Nephron (organoid): ENCODE measurements around the gene EPS8L1.

Experiments used
- H3K27ac Mint-ChIP-seq, 3 experiments: 2 replicates each; pipeline ENCODE4 v1.8.0; 2020; ENCODE audit warnings: mixed read lengths in 3 of 3, mild to moderate bottlenecking in 2 of 3, moderate library complexity in 1 of 3
- H3K27me3 Mint-ChIP-seq: 2 replicates; pipeline ENCODE4 v1.8.0; 2021; ENCODE audit warnings: low read depth, mild to moderate bottlenecking, moderate library complexity, mixed read lengths
- H3K36me3 Mint-ChIP-seq: 2 replicates; pipeline ENCODE4 v1.8.0; 2020; ENCODE audit warnings: low read depth, mixed read lengths
- H3K4me1 Mint-ChIP-seq: 2 replicates; pipeline ENCODE4 v1.8.0; 2020; ENCODE audit warnings: mixed read lengths
- H3K4me3 Mint-ChIP-seq, 3 experiments: 2 replicates each; pipeline ENCODE4 v1.8.0; 2020; ENCODE audit warnings: mild to moderate bottlenecking in 3 of 3, mixed read lengths in 3 of 3, moderate library complexity in 2 of 3
- H3K9me3 Mint-ChIP-seq: 2 replicates; pipeline ENCODE4 v1.8.0; 2020; ENCODE audit warnings: mixed read lengths
- CTCF ChIP-seq, 3 experiments: fragments of 200-600 bp; sonication (generic); IDR thresholded peaks; one replicate each; pipeline ENCODE4 v1.5.0; 2021; ENCODE audit warnings: antibody characterized with exemption in 3 of 3; ENCODE audit not compliant: unreplicated experiment in 3 of 3

Gene EPS8L1

GRCh38 chr19:55078996-55079395, 3.3 kb downstream of the EPS8L1 start:
- peaks cover 5% of the 10 kb centered on the region for H3K9me3 Mint-ChIP-seq
- peaks cover 3% of the 10 kb centered on the region for H3K36me3 Mint-ChIP-seq
- H3K4me1 Mint-ChIP-seq: peaks cover 6% of the 10 kb centered on the region
- peaks cover 89% of the 10 kb centered on the region for H3K27me3 Mint-ChIP-seq
- peak overlapping the region in 1 of 3 experiments; percentile 52 for H3K4me3 Mint-ChIP-seq
- no peak for TF ChIP-seq CTCF (IDR thresholded peaks at IDR 0.05; ENCODE audit: unreplicated experiment in 3 of 3)
- H3K27ac Mint-ChIP-seq: no peak overlapping the region

GRCh38 chr19:55079400-55080038, 3.9 kb downstream of the EPS8L1 start:
- Mint-ChIP-seq H3K27ac (no peak overlapping the region), H3K27me3 (peaks cover 91% of the 10 kb centered on the region), H3K36me3 (peaks cover 3% of the 10 kb centered on the region), H3K4me1 (peaks cover 6% of the 10 kb centered on the region), H3K4me3 (peak overlapping the region in 2 of 3 experiments; percentile 22 to 77), H3K9me3 (peaks cover 3% of the 10 kb centered on the region)
- no peak for TF ChIP-seq CTCF (IDR thresholded peaks at IDR 0.05; ENCODE audit: unreplicated experiment in 3 of 3)

- Mint-ChIP-seq H3K27me3 (peaks cover 92% of the 10 kb centered on the region), H3K9me3 (peaks cover 3% of the 10 kb centered on the region), H3K27ac (peak overlapping the region in 1 of 3 experiments; percentile 40), H3K36me3 (peaks cover 3% of the 10 kb centered on the region), H3K4me1 (peaks cover 6% of the 10 kb centered on the region), H3K4me3 (peak overlapping the region; percentile 75 to 77 (median 76))
- TF ChIP-seq CTCF (IDR thresholded peaks at IDR 0.05; ENCODE audit: unreplicated experiment in 3 of 3): no peak
These were observed 4.7 kb downstream of the EPS8L1 start for GRCh38 chr19:55080121-55080967.

GRCh38 chr19:55080968-55081769, 5.5 kb downstream of the EPS8L1 start:
- no peak for TF ChIP-seq CTCF (IDR thresholded peaks at IDR 0.05; ENCODE audit: unreplicated experiment in 3 of 3)
- Mint-ChIP-seq H3K4me3 (peak overlapping the region; percentile 75 to 77 (median 76)), H3K4me1 (peaks cover 6% of the 10 kb centered on the region), H3K36me3 (peaks cover 3% of the 10 kb centered on the region), H3K9me3 (peaks cover 3% of the 10 kb centered on the region), H3K27ac (no peak overlapping the region), H3K27me3 (peaks cover 93% of the 10 kb centered on the region)

- no peak for TF ChIP-seq CTCF (IDR thresholded peaks at IDR 0.05; ENCODE audit: unreplicated experiment in 3 of 3)
- Mint-ChIP-seq H3K9me3 (peaks cover 3% of the 10 kb centered on the region), H3K27me3 (peaks cover 90% of the 10 kb centered on the region), H3K4me3 (peak overlapping the region in 2 of 3 experiments; percentile 76 to 77), H3K27ac (no peak overlapping the region), H3K36me3 (peaks cover 3% of the 10 kb centered on the region), H3K4me1 (peaks cover 6% of the 10 kb centered on the region)
These were observed 6.0 kb downstream of the EPS8L1 start for GRCh38 chr19:55081770-55082019.
